ENCODE results near the gene MARK3.

DNA sequence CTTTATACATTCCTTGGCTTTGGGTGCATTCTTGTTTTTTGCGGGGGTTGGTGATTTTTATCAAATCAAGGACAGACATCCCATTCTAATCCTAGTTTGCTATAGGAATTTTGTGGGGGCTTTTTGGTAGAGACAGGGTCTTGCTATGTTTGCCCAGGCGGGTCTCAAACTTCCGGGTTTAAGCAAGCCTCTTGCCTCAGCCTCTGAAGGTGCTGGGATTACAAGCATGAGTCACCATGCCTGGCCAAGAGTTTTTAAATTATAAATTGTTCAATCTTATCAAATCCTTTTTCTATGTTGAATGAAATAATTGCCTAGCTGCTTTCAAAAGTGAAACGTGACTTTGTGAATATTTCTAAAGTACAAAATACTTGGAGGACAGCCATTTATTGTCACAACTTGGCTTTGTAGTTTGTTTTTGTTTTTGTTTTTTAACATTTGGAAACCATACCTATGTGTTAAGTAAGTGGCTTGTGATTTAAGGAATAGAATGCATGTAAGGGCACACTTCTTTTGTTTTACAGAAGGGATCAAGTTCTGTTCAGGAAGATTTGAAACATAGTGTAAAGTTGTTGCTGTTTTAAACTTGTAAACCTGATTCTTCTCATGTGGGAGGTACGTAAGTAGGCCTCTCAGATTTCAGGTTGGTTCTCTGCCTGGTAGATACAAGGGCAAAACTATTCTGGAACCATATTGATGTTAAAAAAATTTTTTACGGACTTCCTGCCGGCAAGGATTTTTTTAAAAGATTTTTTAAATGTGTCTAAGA lies 13.4 kb downstream of the MARK3 start:
- TF ChIP-seq CTCF (IDR thresholded peaks at IDR 0.05), result no peak
- no peak for TF ChIP-seq POLR2A (IDR thresholded peaks at IDR 0.05)
- no peak for TF ChIP-seq EP300 (IDR thresholded peaks at IDR 0.05)
